Measurements from ENCODE around the gene TMEM51.

TMEM51 gene

GRCh38 chr1:15260418-15261154 lies 107.0 kb downstream of the TMEM51 start:
- Histone ChIP-seq H3K36me3 (ENCODE audit: control insufficient read depth, insufficient read depth, low read length) (no peaks in the 10 kb centered on the region), H3K27me3 (ENCODE audit: insufficient read depth, low read length, poor library complexity) (no peaks in the 10 kb centered on the region), H4K5ac (ENCODE audit: low read length) (no peak overlapping the region), H3K27ac (ENCODE audit: low read depth, low read length) (no peak overlapping the region), H3K79me1 (ENCODE audit: low read length) (no peaks in the 10 kb centered on the region), H4K8ac (ENCODE audit: low read depth, low read length) (no peak overlapping the region), H3K56ac (ENCODE audit: low read length) (no peak overlapping the region), H3K4me3 (ENCODE audit: low read length) (no peak overlapping the region), H3K4me1 (ENCODE audit: control insufficient read depth, low read depth, low read length) (no peaks in the 10 kb centered on the region), H2BK120ac (ENCODE audit: low read depth, low read length) (no peak overlapping the region), H2AK5ac (ENCODE audit: low read length) (no peak overlapping the region), H3K79me2 (ENCODE audit: control insufficient read depth, insufficient read depth, low read length) (no peaks in the 10 kb centered on the region), H2BK15ac (replicated peaks; ENCODE audit: low read depth) (no peak overlapping the region), H3K18ac (ENCODE audit: low read length) (no peak overlapping the region), H2BK5ac (ENCODE audit: low read length) (no peak overlapping the region), H3K4ac (ENCODE audit: low read depth, low read length) (no peak overlapping the region), H3K9ac (ENCODE audit: low read length) (no peak overlapping the region), H3K23ac (ENCODE audit: low read length) (no peak overlapping the region), H3K4me2 (ENCODE audit: low read length) (no peak overlapping the region)
- WGBS (ENCODE audit: extremely low coverage, insufficient coverage, low lambda C conversion rate): no CpG with 5 or more reads among the region's 12 CpGs
- peak; percentile 67 for DNase-seq

DNA sequence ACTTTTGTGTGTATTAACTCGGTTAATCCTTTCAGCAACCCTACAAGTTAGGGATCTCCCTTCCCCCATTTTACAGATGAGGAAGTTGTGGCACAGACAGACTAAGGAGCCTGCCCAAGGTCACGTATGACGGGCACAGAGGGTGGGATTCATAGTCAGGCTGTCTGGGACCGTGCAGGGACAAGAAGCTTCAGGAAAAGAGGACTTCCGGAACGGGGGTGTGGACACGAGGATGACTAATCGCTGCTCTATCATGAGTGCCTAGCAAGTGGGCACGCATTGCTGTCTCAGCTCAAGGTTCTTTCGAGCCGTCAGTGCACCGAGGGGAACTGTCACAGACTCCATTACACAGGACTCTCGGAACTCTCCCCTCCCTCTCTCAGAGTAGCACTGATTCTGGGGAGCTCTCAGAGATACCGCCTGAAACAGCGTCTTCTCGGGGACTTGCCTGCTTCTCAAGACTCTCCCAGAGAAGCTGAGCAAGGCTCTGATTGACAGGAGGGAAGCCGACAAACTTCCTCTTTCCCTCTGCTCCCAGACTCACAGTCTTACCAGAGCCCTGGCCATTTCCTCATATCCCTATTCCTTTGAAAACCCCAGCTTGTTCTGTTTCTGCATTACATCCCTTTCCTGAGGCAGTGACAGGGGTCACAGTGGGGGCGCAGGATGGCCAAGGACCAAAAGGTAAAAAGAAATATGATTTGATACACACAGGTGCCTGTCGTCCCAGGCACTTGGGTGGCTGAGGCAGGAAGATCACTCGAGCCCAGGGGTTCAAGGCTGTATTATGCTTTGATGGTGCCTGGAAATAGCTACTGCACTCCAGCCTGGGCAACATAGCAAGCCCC lies 107.8 kb downstream of the TMEM51 start:
- Histone ChIP-seq H3K9ac (ENCODE audit: low read length) (no peak overlapping the region), H4K8ac (ENCODE audit: low read depth, low read length) (no peak overlapping the region), H2BK5ac (ENCODE audit: low read length) (no peak overlapping the region), H3K27me3 (ENCODE audit: insufficient read depth, low read length, poor library complexity) (no peaks in the 10 kb centered on the region), H3K23ac (ENCODE audit: low read length) (peak overlapping the region; percentile 24), H3K27ac (ENCODE audit: low read depth, low read length) (no peak overlapping the region), H3K36me3 (ENCODE audit: control insufficient read depth, insufficient read depth, low read length) (no peaks in the 10 kb centered on the region), H3K4me2 (ENCODE audit: low read length) (no peak overlapping the region), H3K79me1 (ENCODE audit: low read length) (no peaks in the 10 kb centered on the region), H3K4me3 (ENCODE audit: low read length) (no peak overlapping the region), H3K79me2 (ENCODE audit: control insufficient read depth, insufficient read depth, low read length) (no peaks in the 10 kb centered on the region), H2AK5ac (ENCODE audit: low read length) (no peak overlapping the region), H2BK120ac (ENCODE audit: low read depth, low read length) (no peak overlapping the region), H2BK15ac (replicated peaks; ENCODE audit: low read depth) (no peak overlapping the region), H3K18ac (ENCODE audit: low read length) (no peak overlapping the region), H4K5ac (ENCODE audit: low read length) (no peak overlapping the region), H3K56ac (ENCODE audit: low read length) (no peak overlapping the region), H3K4me1 (ENCODE audit: control insufficient read depth, low read depth, low read length) (no peaks in the 10 kb centered on the region), H3K4ac (ENCODE audit: low read depth, low read length) (no peak overlapping the region)
- DNase-seq: no peak
- WGBS (ENCODE audit: extremely low coverage, insufficient coverage, low lambda C conversion rate): no CpG with 5 or more reads among the region's 20 CpGs

DNA sequence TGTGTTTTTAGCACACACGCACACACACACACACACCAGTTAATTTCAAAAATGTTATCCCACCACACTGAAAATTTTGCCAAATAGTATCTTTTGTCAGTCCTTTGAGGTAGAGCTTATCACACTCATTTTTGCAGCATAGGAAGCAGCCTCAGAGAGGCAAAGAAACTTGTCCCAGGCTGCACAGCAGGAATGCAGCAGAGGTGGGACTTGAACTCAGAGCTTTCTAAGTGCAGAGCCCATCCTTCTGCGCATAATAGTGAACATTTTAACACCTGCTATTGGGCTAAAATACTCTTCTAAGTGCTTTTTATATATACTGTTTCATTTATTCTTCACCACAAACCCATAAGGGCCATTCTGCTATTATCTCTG lies 108.4 kb downstream of the TMEM51 start:
- Histone ChIP-seq H2AK5ac (ENCODE audit: low read length) (no peak overlapping the region), H3K4me2 (ENCODE audit: low read length) (no peak overlapping the region), H3K56ac (ENCODE audit: low read length) (no peak overlapping the region), H3K79me1 (ENCODE audit: low read length) (no peaks in the 10 kb centered on the region), H4K5ac (ENCODE audit: low read length) (no peak overlapping the region), H3K27ac (ENCODE audit: low read depth, low read length) (no peak overlapping the region), H3K18ac (ENCODE audit: low read length) (no peak overlapping the region), H2BK5ac (ENCODE audit: low read length) (no peak overlapping the region), H3K79me2 (ENCODE audit: control insufficient read depth, insufficient read depth, low read length) (no peaks in the 10 kb centered on the region), H3K4me3 (ENCODE audit: low read length) (no peak overlapping the region), H3K4ac (ENCODE audit: low read depth, low read length) (no peak overlapping the region), H3K27me3 (ENCODE audit: insufficient read depth, low read length, poor library complexity) (no peaks in the 10 kb centered on the region), H3K23ac (ENCODE audit: low read length) (no peak overlapping the region), H3K36me3 (ENCODE audit: control insufficient read depth, insufficient read depth, low read length) (no peaks in the 10 kb centered on the region), H4K8ac (ENCODE audit: low read depth, low read length) (no peak overlapping the region), H3K4me1 (ENCODE audit: control insufficient read depth, low read depth, low read length) (no peaks in the 10 kb centered on the region), H2BK120ac (ENCODE audit: low read depth, low read length) (no peak overlapping the region), H3K9ac (ENCODE audit: low read length) (no peak overlapping the region), H2BK15ac (replicated peaks; ENCODE audit: low read depth) (no peak overlapping the region)
- no CpG with 5 or more reads among the region's 2 CpGs for WGBS (ENCODE audit: extremely low coverage, insufficient coverage, low lambda C conversion rate)
- no peak for DNase-seq

DNA sequence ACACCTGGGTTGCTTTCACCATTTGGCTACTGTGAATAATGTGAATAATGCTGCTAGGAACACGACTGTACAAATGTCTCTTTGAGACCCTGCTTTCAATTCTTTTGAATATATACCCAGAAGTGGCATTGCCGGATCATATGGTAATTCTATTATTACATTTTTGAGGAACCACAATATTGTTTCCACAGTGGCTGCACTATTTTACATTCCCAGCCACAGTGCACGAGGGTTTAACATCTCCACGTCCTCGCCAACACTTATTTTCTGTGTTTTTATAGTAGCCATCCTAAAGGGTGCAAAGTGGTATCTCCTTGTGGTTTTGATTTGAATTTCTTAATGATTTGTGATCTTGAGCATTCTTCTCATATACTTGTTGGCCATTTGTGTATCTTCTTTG lies 109.2 kb downstream of the TMEM51 start:
- no peaks in the 10 kb centered on the region for H3K36me3 ChIP-seq (ENCODE audit: control insufficient read depth, insufficient read depth, low read length)
- H2AK5ac ChIP-seq (ENCODE audit: low read length): no peak overlapping the region
- no peak overlapping the region for H4K8ac ChIP-seq (ENCODE audit: low read depth, low read length)
- H2BK120ac ChIP-seq (ENCODE audit: low read depth, low read length): no peak overlapping the region
- no peak overlapping the region for H3K4me3 ChIP-seq (ENCODE audit: low read length)
- H3K27ac ChIP-seq (ENCODE audit: low read depth, low read length): no peak overlapping the region
- H3K23ac ChIP-seq (ENCODE audit: low read length): no peak overlapping the region
- no peak overlapping the region for H3K18ac ChIP-seq (ENCODE audit: low read length)
- H3K4me2 ChIP-seq (ENCODE audit: low read length): no peak overlapping the region
- WGBS (ENCODE audit: extremely low coverage, insufficient coverage, low lambda C conversion rate): no CpG with 5 or more reads among the region's 5 CpGs
- no peaks in the 10 kb centered on the region for H3K27me3 ChIP-seq (ENCODE audit: insufficient read depth, low read length, poor library complexity)
- H2BK5ac ChIP-seq (ENCODE audit: low read length): no peak overlapping the region
- no peaks in the 10 kb centered on the region for H3K79me2 ChIP-seq (ENCODE audit: control insufficient read depth, insufficient read depth, low read length)
- H4K5ac ChIP-seq (ENCODE audit: low read length): no peak overlapping the region
- no peak overlapping the region for H3K9ac ChIP-seq (ENCODE audit: low read length)
- H3K56ac ChIP-seq (ENCODE audit: low read length): no peak overlapping the region
- H2BK15ac ChIP-seq (replicated peaks; ENCODE audit: low read depth): no peak overlapping the region
- no peak overlapping the region for H3K4ac ChIP-seq (ENCODE audit: low read depth, low read length)
- H3K4me1 ChIP-seq (ENCODE audit: control insufficient read depth, low read depth, low read length): no peaks in the 10 kb centered on the region
- no peaks in the 10 kb centered on the region for H3K79me1 ChIP-seq (ENCODE audit: low read length)
- no peak for DNase-seq

DNA sequence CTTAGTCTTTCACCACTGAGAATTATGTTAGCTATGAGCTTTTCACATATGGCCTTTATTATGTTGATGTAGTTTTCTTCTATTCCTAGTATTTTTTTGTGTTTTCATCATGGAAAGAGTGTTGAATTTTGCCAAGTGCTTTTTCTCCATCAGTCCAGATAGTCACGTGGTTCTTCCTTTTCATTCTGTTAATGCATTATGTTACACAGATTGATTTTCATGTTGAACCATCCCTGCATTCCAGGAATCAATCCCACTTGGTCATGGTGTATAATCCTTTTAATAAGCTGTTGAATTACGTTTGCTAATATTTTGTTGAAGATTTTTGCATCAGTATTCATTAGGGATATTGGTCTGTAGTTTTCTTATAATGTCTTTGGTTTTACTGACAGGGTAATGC lies 111.2 kb downstream of the TMEM51 start:
- H3K27ac ChIP-seq (ENCODE audit: low read depth, low read length): no peak overlapping the region
- H3K4me3 ChIP-seq (ENCODE audit: low read length): no peak overlapping the region
- H3K4me2 ChIP-seq (ENCODE audit: low read length): no peak overlapping the region
- no peak overlapping the region for H3K56ac ChIP-seq (ENCODE audit: low read length)
- DNase-seq: no peak
- no peak overlapping the region for H2AK5ac ChIP-seq (ENCODE audit: low read length)
- H3K4me1 ChIP-seq (ENCODE audit: control insufficient read depth, low read depth, low read length): no peaks in the 10 kb centered on the region
- no peak overlapping the region for H3K9ac ChIP-seq (ENCODE audit: low read length)
- H3K18ac ChIP-seq (ENCODE audit: low read length): no peak overlapping the region
- no peaks in the 10 kb centered on the region for H3K79me1 ChIP-seq (ENCODE audit: low read length)
- no CpG with 5 or more reads among the region's 2 CpGs for WGBS (ENCODE audit: extremely low coverage, insufficient coverage, low lambda C conversion rate)
- H3K4ac ChIP-seq (ENCODE audit: low read depth, low read length): no peak overlapping the region
- H3K79me2 ChIP-seq (ENCODE audit: control insufficient read depth, insufficient read depth, low read length): no peaks in the 10 kb centered on the region
- H2BK120ac ChIP-seq (ENCODE audit: low read depth, low read length): no peak overlapping the region
- H3K23ac ChIP-seq (ENCODE audit: low read length): no peak overlapping the region
- no peak overlapping the region for H4K5ac ChIP-seq (ENCODE audit: low read length)
- H2BK15ac ChIP-seq (replicated peaks; ENCODE audit: low read depth): no peak overlapping the region
- H2BK5ac ChIP-seq (ENCODE audit: low read length): no peak overlapping the region
- H3K27me3 ChIP-seq (ENCODE audit: insufficient read depth, low read length, poor library complexity): no peaks in the 10 kb centered on the region
- no peak overlapping the region for H4K8ac ChIP-seq (ENCODE audit: low read depth, low read length)
- no peaks in the 10 kb centered on the region for H3K36me3 ChIP-seq (ENCODE audit: control insufficient read depth, insufficient read depth, low read length)

All from mesendoderm (in vitro differentiated cells).